HCT116 (cell line): ENCODE data around the gene TNNI2. TPM values are rescaled to one million over a fixed set of nuclear protein-coding genes. Genes with fewer than 3 reads are reported as not detected.

ENCODE experiments used
- ATAC-seq: fragments of 200-7000 bp; cut with Tn5 transposase; 2 replicates; pipeline ENCODE4 v1.9.1; 2020; ENCODE audit warnings: mild to moderate bottlenecking, moderate library complexity
- BruUV-seq: library from RNA; stranded (reverse); fragments of 400-500 nt; replicated peaks from 2 replicates; lab custom pipeline; 2021; lab: Mats Ljungman, UMichigan
- CTCF ChIA-PET: fragments of 300-600 bp; sonication (Branson Sonifier 250); formaldehyde crosslinking; loops from one replicate; lab custom pipeline; 2021; ENCODE audit warnings: antibody characterized with exemption; lab: Charles Lee
- POLR2A ChIA-PET: fragments of 300-600, 350-600 bp; sonication (Branson Sonifier 250); formaldehyde crosslinking; loops from one replicate; lab custom pipeline; 2021; ENCODE audit warnings: antibody characterized with exemption; lab: Charles Lee
- RAD21 ChIA-PET, 2 experiments: fragments of 300-600 bp; sonication (Branson Sonifier 250); formaldehyde crosslinking; loops; one replicate each; lab custom pipeline; 2023; ENCODE audit warnings: low total read pairs in 2 of 2; ENCODE audit not compliant: uncharacterized antibody in 2 of 2, unreplicated experiment in 2 of 2, low non-redundant PET in 1 of 2; lab: Charles Lee
- DNase-seq: peaks from one replicate; pipeline ENCODE4 v3.0.0-alpha.2; 2010; ENCODE audit warnings: low read depth, low spot score
- H2AFZ ChIP-seq: fragments of 200-600 bp; shearing (Covaris generic), sonication (generic); 2 replicates; pipeline ENCODE4 v1.6.1; 2017; ENCODE audit warnings: low read depth, mixed run types, mixed read lengths, antibody characterized with exemption, low read length; ENCODE audit not compliant: poor library complexity, severe bottlenecking
- H3K27ac ChIP-seq: 2 replicates; pipeline ENCODE4 v1.5.1; 2012; ENCODE audit warnings: low read depth, low read length
- H3K27me3 ChIP-seq: fragments of 200-600 bp; sonication (generic); 2 replicates; pipeline ENCODE4 v1.6.1; 2016; ENCODE audit warnings: mixed run types, low read length, mixed read lengths; ENCODE audit not compliant: insufficient read depth
- H3K36me3 ChIP-seq, 2 experiments: fragments of 200-500 bp in 1 of 2; fragments of 200-600 bp in 1 of 2; sonication (Bioruptor generic) in 1 of 2; sonication (generic) in 1 of 2; 2 replicates each; pipeline versions ENCODE4 v1.5.1 to v1.6.1; 2014 to 2016; ENCODE audit warnings: low read length in 2 of 2, inconsistent platforms in 1 of 2, mixed read lengths in 1 of 2, mixed run types in 1 of 2; ENCODE audit not compliant: insufficient read depth in 2 of 2, control insufficient read depth in 1 of 2
- H3K4me1 ChIP-seq, 2 experiments: fragments of 200-600 bp in 1 of 2; sonication (generic) in 1 of 2; 2 replicates each; pipeline versions ENCODE4 v1.5.1 to v1.6.1; 2012 to 2017; ENCODE audit warnings: low read length in 2 of 2, inconsistent platforms in 1 of 2, mild to moderate bottlenecking in 1 of 2, mixed read lengths in 1 of 2, mixed run types in 1 of 2, moderate library complexity in 1 of 2; ENCODE audit not compliant: insufficient read depth in 2 of 2, control insufficient read depth in 1 of 2
- H3K4me2 ChIP-seq: fragments of 200-600 bp; sonication (generic); 2 replicates; pipeline ENCODE4 v1.6.1; 2017; ENCODE audit warnings: mixed run types, low read length, mixed read lengths
- H3K4me3 ChIP-seq, 2 experiments: fragments of 200-600 bp in 1 of 2; sonication (generic) in 1 of 2; replicated peaks in 1 of 2; 2 replicates each; pipeline ENCODE4 v1.5.1; 2011 to 2016; ENCODE audit warnings: low read length in 2 of 2, control low read depth in 1 of 2, low read depth in 1 of 2, mild to moderate bottlenecking in 1 of 2, mixed read lengths in 1 of 2, mixed run types in 1 of 2
- H3K79me2 ChIP-seq: fragments of 200-600 bp; sonication (generic); 2 replicates; pipeline ENCODE4 v1.6.1; 2017; ENCODE audit warnings: mild to moderate bottlenecking, mixed run types, low read length, moderate library complexity, mixed read lengths; ENCODE audit not compliant: insufficient read depth
- H3K9ac ChIP-seq: fragments of 200-600 bp; sonication (generic); 2 replicates; pipeline ENCODE4 v1.6.1; 2016; ENCODE audit warnings: low read length, mixed read lengths
- H3K9me2 ChIP-seq: fragments of 200-600 bp; sonication (generic), shearing (Covaris generic); 2 replicates; pipeline ENCODE4 v1.6.1; 2017; ENCODE audit warnings: mixed run types, mild to moderate bottlenecking, moderate library complexity; ENCODE audit not compliant: insufficient read depth
- H3K9me3 ChIP-seq, 2 experiments: fragments of 200-500 bp in 1 of 2; fragments of 200-600 bp in 1 of 2; sonication (Bioruptor generic) in 1 of 2; sonication (generic) in 1 of 2; 2 replicates each; pipeline ENCODE4 v1.6.1; 2014 to 2017; ENCODE audit warnings: low read length in 2 of 2, mixed read lengths in 2 of 2, inconsistent platforms in 1 of 2, low read depth in 1 of 2, mild to moderate bottlenecking in 1 of 2, mixed run types in 1 of 2, moderate library complexity in 1 of 2; ENCODE audit not compliant: control insufficient read depth in 1 of 2, insufficient read depth in 1 of 2
- H4K20me1 ChIP-seq: fragments of 200-600 bp; sonication (generic), shearing (Covaris generic); 2 replicates; pipeline ENCODE4 v1.6.1; 2017; ENCODE audit warnings: mixed run types, mild to moderate bottlenecking, moderate library complexity; ENCODE audit not compliant: insufficient read depth
- ATF3 ChIP-seq: IDR thresholded peaks from 2 replicates; pipeline ENCODE4 v1.6.1; 2012
- CBX3 ChIP-seq: IDR thresholded peaks from 2 replicates; pipeline ENCODE4 v1.6.1; 2012; ENCODE audit warnings: low read depth
- CEBPB ChIP-seq: IDR thresholded peaks from 2 replicates; pipeline ENCODE4 v1.6.1; 2012; ENCODE audit warnings: low read depth
- CTCF ChIP-seq, 3 experiments: fragments of 200-600 bp in 1 of 3; sonication (generic) in 1 of 3; IDR thresholded peaks in 2 of 3; conservative IDR thresholded peaks in 1 of 3; 2 replicates each; pipeline ENCODE4 v1.5.1; 2012 to 2017; ENCODE audit warnings: low read depth in 2 of 3, low read length in 2 of 3, antibody characterized with exemption in 1 of 3, borderline replicate concordance in 1 of 3, control low read depth in 1 of 3, mild to moderate bottlenecking in 1 of 3, mixed read lengths in 1 of 3, mixed run types in 1 of 3, moderate library complexity in 1 of 3; ENCODE audit not compliant: insufficient read depth in 1 of 3
- EGR1 ChIP-seq: IDR thresholded peaks from 2 replicates; pipeline ENCODE4 v1.6.1; 2012; ENCODE audit warnings: low read depth
- ELF1 ChIP-seq: IDR thresholded peaks from 2 replicates; pipeline ENCODE4 v1.6.1; 2012; ENCODE audit warnings: low read depth, borderline replicate concordance
- EZH2 ChIP-seq: fragments of 200-600 bp; sonication (generic); IDR thresholded peaks from 2 replicates; pipeline ENCODE4 v1.6.1; 2017; ENCODE audit warnings: antibody characterized with exemption, mixed run types
- EZH2phosphoT487 ChIP-seq: fragments of 200-600 bp; IDR thresholded peaks from 2 replicates; pipeline ENCODE4 v1.6.1; 2018; ENCODE audit warnings: antibody characterized with exemption, borderline replicate concordance
- FOSL1 ChIP-seq: IDR thresholded peaks from 2 replicates; pipeline ENCODE4 v1.6.1; 2012; ENCODE audit warnings: low read depth
- JUND ChIP-seq: IDR thresholded peaks from 2 replicates; pipeline ENCODE4 v1.6.1; 2012
- MAX ChIP-seq: IDR thresholded peaks from 2 replicates; pipeline ENCODE4 v1.6.1; 2012
- POLR2A ChIP-seq: IDR thresholded peaks from 2 replicates; pipeline ENCODE4 v1.7.0; 2011; ENCODE audit warnings: borderline replicate concordance; ENCODE audit not compliant: insufficient read depth, insufficient read length; ENCODE audit errors: extremely low read depth
- POLR2AphosphoS5 ChIP-seq: IDR thresholded peaks from 2 replicates; pipeline ENCODE4 v1.6.1; 2011; ENCODE audit warnings: mild to moderate bottlenecking, low read depth, low read length, moderate library complexity
- RAD21 ChIP-seq: IDR thresholded peaks from 2 replicates; pipeline ENCODE4 v1.6.1; 2012; ENCODE audit warnings: low read depth, mild to moderate bottlenecking
- REST ChIP-seq: IDR thresholded peaks from 2 replicates; pipeline ENCODE4 v1.6.1; 2012; ENCODE audit warnings: low read depth
- TCF7L2 ChIP-seq: IDR thresholded peaks from 2 replicates; pipeline ENCODE4 v1.7.0; 2011; ENCODE audit warnings: borderline replicate concordance, inconsistent platforms; ENCODE audit not compliant: insufficient read depth, insufficient read length; ENCODE audit errors: extremely low read depth
- YY1 ChIP-seq: IDR thresholded peaks from 2 replicates; pipeline ENCODE4 v1.6.1; 2011; ENCODE audit warnings: low read length, low read depth, moderate library complexity, mild to moderate bottlenecking; ENCODE audit not compliant: insufficient replicate concordance; ENCODE audit errors: extremely low read depth
- ZNF274 ChIP-seq: fragments of 200-500 bp; sonication (Bioruptor generic); IDR thresholded peaks from 2 replicates; pipeline ENCODE4 v1.6.1; 2014; ENCODE audit warnings: mild to moderate bottlenecking, low read depth, low read length, inconsistent platforms
- intact Hi-C: fragments of 100-400 bp; cut with micrococcal nuclease; formaldehyde crosslinking; loops from 2 replicates; pipeline ENCODE4 v1.10.0; 2022
- total RNA-seq: library from RNA; stranded (reverse); gene quantifications from one replicate; pipeline ENCODE4 v1.2.1, GENCODE V29; 2021; ENCODE audit not compliant: unreplicated experiment
- TF ChIP-seq, protein P1 (sequence below): IDR thresholded peaks from 2 replicates; pipeline ENCODE4 v1.6.1; 2011; ENCODE audit warnings: mild to moderate bottlenecking, low read length, moderate library complexity; ENCODE audit not compliant: insufficient replicate concordance; ENCODE audit errors: extremely low read depth

TNNI2 gene
- total RNA-seq, 1 experiment from 2014 or later, result not detected

DNA sequence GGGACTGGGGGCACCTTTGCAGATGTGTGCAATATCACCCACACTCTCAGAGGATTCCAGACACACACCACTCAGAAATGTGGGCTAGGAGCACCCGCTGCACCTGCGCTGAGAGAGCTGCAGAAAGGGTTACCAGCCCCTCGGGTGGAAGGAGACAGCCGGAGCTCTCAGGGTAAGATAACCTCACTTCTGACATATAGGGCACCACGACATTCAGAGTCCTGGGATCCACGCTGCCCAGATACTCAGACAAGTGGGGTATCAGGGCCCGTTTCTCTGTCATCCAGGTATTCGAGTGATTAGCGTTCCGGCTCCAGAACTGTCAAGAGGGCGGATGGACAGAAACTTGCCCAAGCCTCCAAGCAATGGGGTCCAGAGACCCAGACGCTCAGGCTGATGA, 10.2 kb upstream of the TNNI2 start:
- POLR2A ChIA-PET, result no interaction called here
- RAD21 ChIA-PET, result no interaction called here
- Histone ChIP-seq H3K27me3 (no peaks in the 10 kb centered on the region), H3K4me1 (peaks cover 51 to 82% of the 10 kb centered on the region in 2 experiments), H3K9me3 (no peaks in the 10 kb centered on the region), H4K20me1 (no peaks in the 10 kb centered on the region), H3K27ac (no peak overlapping the region), H3K9ac (no peak overlapping the region), H3K36me3 (no peaks in the 10 kb centered on the region), H3K4me2 (peak overlapping the region; percentile 33), H3K79me2 (no peaks in the 10 kb centered on the region), H3K9me2 (no peaks in the 10 kb centered on the region), H3K4me3 (no peak overlapping the region), H2AFZ (no peak overlapping the region)
- DNase-seq (no peak), ATAC-seq (no peak)
- TF ChIP-seq EZH2phosphoT487 (no peak), POLR2A (no peak), RAD21 (no peak), ELF1 (no peak), CTCF (IDR thresholded peaks at IDR 0.05 in 2 of 3, conservative IDR thresholded peaks at IDR 0.05 in 1 of 3; ENCODE audit: borderline replicate concordance in 1 of 3, insufficient read depth in 1 of 3, low read depth in 2 of 3, low read length in 2 of 3) (no peak), JUND (no peak), ATF3 (no peak), YY1 (no peak), REST (no peak), CBX3 (no peak), CEBPB (no peak), POLR2AphosphoS5 (no peak), TCF7L2 (no peak), EZH2 (no peak), ZNF274 (no peak), MAX (no peak), EGR1 (no peak), FOSL1 (no peak)
- TF ChIP-seq, protein P1, sequence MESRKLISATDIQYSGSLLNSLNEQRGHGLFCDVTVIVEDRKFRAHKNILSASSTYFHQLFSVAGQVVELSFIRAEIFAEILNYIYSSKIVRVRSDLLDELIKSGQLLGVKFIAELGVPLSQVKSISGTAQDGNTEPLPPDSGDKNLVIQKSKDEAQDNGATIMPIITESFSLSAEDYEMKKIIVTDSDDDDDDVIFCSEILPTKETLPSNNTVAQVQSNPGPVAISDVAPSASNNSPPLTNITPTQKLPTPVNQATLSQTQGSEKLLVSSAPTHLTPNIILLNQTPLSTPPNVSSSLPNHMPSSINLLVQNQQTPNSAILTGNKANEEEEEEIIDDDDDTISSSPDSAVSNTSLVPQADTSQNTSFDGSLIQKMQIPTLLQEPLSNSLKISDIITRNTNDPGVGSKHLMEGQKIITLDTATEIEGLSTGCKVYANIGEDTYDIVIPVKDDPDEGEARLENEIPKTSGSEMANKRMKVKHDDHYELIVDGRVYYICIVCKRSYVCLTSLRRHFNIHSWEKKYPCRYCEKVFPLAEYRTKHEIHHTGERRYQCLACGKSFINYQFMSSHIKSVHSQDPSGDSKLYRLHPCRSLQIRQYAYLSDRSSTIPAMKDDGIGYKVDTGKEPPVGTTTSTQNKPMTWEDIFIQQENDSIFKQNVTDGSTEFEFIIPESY, result no peak
- intact Hi-C loops, result no loop called here
- CTCF ChIA-PET, result interaction anchor here (1.0 kb wide), 1 partner anchor 176 kb away, joined by 5 read pairs; no protein-coding TSS in a partner anchor
- no TSS peak for BruUV-seq
